GM18508 (cell line): Measurements from ENCODE around the gene PPIP5K2.
A peak's percentile ranks its signal among the peaks of the same experiment; 100 is the strongest.
"Not testable (repeated sequence)": the region's sequence is repeated elsewhere in the genome, so short reads cannot be mapped to it uniquely, and the experiment has no call there.

Source experiments
- ATAC-seq: cut with Tn5 transposase; IDR thresholded peaks from one replicate; pipeline ENCODE4 v1.9.1; 2021; ENCODE audit warnings: moderate number of reproducible peaks; ENCODE audit not compliant: insufficient read depth, unreplicated experiment

The PPIP5K2 gene

GRCh38 chr5:103120607-103121200, 603 bp downstream of the PPIP5K2 start:
- no peak for ATAC-seq

GRCh38 chr5:103122242-103122641, 2.1 kb downstream of the PPIP5K2 start:
- no peak for ATAC-seq

GRCh38 chr5:103126557-103126956, 6.5 kb downstream of the PPIP5K2 start:
- no peak for ATAC-seq

GRCh38 chr5:103127292-103127817, 7.3 kb downstream of the PPIP5K2 start:
- no peak for ATAC-seq

- no peak for ATAC-seq
Measured at GRCh38 chr5:103128202-103128601, 8.1 kb downstream of the PPIP5K2 start.

DNA sequence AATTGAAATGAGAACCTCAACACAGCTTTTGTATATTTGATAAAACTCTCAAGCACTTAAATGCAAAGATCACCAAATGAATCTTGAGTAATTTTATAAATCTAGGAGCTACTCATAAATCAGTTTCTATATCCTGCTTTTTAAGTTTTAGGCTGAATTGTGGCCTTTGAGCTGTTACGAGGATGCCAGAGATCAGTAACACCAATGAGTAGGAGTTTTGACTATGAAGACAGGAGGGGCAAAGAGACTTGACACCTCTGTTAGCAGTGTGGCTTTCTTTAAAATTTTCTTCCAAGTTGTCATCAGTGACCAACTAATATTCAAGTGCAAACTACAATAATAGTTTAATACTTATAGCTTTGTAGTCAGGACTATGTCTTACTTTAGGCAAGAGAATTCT, 12.6 kb downstream of the PPIP5K2 start:
- ATAC-seq, result no peak

DNA sequence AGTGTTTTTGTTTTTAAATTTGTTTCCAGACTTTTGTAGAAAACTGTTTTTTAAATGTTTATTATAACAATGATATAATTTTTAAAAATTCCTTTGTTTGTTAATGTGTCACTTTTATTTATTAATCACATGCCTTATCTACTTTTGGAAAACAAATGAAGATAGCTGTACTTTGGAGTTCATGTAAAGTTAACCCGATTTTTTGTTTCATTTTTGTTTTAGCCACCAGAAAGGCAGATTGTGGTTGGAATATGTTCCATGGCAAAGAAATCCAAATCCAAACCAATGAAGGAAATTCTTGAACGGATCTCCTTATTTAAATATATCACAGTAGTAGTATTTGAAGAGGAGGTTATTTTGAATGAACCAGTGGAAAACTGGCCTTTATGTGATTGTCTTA, 13.1 kb downstream of the PPIP5K2 start:
- ATAC-seq, result no peak

DNA sequence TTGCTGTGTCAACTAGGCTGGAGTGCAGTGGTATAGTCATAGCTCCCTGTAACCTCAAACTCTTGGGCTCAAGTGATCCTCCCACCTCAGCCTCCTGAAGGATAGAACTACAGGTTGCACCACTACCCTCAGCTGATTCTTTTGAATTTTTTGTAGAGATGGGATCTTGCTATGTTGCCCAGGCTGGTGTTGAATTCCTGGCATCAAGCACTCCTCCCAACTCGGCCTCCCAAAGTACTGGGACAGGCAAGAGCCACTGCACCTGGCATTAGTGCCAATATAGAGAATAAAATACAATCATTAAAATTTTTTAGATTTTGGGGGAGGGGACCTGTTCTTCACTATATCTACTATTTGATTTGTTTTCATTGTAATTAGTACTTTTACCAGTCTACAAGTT, 15.4 kb downstream of the PPIP5K2 start:
- no peak for ATAC-seq

GRCh38 chr5:103138202-103138690, 18.1 kb downstream of the PPIP5K2 start:
- no peak for ATAC-seq

GRCh38 chr5:103139264-103139865, 19.3 kb downstream of the PPIP5K2 start:
- peak; percentile 87 for ATAC-seq

DNA sequence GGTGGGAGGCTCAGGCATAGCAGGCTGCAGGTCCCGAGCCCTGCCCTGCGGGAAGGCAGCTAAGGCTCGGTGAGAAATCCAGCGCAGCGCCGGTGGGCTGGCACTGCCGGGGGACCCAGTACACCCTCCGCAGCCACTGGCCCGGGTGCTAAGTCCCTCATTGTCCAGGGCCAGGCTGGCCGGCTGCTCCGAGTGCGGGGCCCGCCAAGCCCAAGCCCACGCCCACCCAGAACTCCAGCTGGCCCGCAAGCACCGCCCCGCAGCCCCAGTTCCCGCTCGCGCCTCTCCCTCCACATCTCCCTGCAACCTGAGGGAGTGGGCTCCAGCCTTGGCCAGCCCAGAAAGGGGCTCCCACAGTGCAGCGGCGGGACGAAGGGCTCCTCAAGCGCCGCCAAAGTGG, 22.0 kb downstream of the PPIP5K2 start:
- ATAC-seq, result not testable (repeated sequence)

DNA sequence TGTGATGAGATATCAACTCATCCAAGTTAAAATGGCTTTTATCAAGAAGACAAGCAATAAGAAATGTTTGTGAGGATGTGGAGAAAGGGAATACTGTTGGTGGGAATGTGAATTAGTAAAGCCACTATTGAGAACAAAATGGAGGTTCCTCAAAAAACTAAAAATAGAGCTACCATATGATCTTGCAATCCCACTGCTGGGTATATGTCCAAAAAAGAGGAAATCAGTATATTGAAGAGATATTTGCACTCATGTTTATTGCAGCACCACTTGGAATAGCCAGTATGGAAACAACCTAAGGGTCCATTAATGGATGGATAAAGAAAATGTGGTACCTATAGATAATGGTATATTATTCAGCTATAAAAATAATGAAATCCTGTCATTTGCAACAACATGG, 25.1 kb downstream of the PPIP5K2 start:
- ATAC-seq, result no peak

DNA sequence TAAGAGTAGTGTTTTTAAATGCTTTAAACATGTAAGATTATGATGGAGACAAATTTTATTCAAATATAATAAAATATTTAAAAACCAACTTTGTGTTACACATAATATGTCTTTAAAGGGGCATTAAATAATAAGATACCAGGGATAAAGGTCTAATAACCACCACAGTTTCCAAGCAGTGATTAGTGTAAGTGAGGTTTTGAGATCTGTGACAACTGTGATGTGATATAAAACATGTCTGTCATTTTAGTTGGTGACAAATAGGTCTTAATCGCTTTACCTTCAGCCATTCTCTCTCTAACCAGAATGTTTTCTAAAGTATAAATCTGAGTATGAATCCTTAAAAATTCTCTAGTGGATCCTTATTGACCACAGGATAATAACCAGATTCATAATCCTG, 28.1 kb downstream of the PPIP5K2 start:
- ATAC-seq, result no peak

- ATAC-seq, result no peak
Measured at GRCh38 chr5:103151156-103151555, 31.1 kb downstream of the PPIP5K2 start.

- no peak for ATAC-seq
Measured at GRCh38 chr5:103166706-103167105, 46.6 kb downstream of the PPIP5K2 start.

GRCh38 chr5:103174147-103174546, 54.0 kb downstream of the PPIP5K2 start:
- no peak for ATAC-seq

DNA sequence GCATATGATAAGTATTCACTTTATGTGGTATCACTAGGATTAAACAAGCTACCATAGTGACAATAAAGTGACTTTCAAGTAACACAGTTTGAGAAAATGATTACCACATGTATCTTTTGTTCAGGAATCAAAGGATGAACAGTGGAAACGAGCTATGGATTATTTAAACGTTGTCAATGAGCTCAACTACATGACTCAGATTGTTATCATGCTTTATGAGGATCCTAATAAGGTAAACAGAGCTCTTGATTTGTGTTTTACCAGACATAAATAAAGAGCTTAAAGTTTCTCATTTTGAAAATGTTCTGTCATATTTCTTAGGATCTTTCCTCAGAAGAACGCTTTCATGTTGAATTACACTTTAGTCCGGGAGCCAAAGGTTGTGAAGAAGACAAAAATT, 57.4 kb downstream of the PPIP5K2 start:
- ATAC-seq, result no peak

GRCh38 chr5:103178167-103178566, 58.1 kb downstream of the PPIP5K2 start:
- no peak for ATAC-seq

- ATAC-seq, result no peak
Measured at GRCh38 chr5:103186152-103186551, 66.1 kb downstream of the PPIP5K2 start.

DNA sequence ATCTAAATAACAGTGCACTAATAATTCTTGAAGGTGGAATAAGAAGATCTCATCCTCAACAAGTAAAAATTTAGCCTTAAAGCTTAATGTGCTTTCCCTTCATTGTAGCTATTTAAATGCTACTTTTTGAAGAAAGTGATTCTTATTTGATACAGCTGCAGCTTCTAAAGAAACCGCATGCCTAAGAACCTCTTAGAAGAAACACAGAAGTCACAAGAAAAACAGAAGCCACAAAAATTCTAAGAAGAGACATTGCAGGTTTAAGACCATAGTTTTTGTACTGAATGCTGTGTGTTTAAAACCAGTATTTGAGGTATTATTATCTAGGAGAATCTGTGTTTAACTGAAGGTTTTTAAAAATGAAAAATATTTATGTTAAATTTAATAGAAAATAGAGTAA, 68.3 kb downstream of the PPIP5K2 start:
- no peak for ATAC-seq

DNA sequence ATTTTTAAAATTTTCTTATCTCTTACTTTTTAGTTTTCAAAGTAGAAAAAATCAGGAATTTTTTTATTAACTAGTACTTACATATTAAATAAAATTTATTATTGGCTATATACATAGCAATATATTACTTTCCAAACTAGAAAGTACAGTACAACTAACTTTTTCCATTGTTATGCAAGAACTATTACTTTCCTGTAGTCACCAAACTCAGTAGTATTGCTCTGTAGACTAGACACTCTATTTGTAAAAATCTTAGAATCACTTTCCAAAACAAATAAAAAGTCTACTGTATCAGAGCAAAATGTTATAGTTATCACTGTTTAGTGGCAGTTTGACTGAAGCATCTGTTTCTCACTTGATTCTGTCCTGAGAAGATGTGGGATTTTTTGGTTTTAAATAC, 83.1 kb downstream of the PPIP5K2 start:
- no peak for ATAC-seq

GRCh38 chr5:103204990-103205389, 84.9 kb downstream of the PPIP5K2 start:
- ATAC-seq, result not testable (repeated sequence)
